ENCODE results near the gene MTM1. TPM values are rescaled to one million over a fixed set of nuclear protein-coding genes. Genes with fewer than 3 reads are reported as not detected.

MTM1 gene
- total RNA-seq, 1 experiment from 2014 or later, result 15.8 TPM

- no peaks in the 10 kb centered on the region for H4K20me1 ChIP-seq (ENCODE audit: insufficient read depth, low read depth, low read length)
- H2AFZ ChIP-seq (ENCODE audit: low read length), result no peak overlapping the region
- peaks cover 21% of the 10 kb centered on the region for H3K4me1 ChIP-seq (ENCODE audit: low read length)
- H3K4me2 ChIP-seq (ENCODE audit: low read depth, low read length, poor library complexity, severe bottlenecking), result no peak overlapping the region
- no peaks in the 10 kb centered on the region for H3K9me3 ChIP-seq (ENCODE audit: low read length)
- H3K27ac ChIP-seq (ENCODE audit: low read length), result no peak overlapping the region
- H3K27me3 ChIP-seq (ENCODE audit: low read length), result no peaks in the 10 kb centered on the region
- DNase-seq, result no peak
- H3K9me2 ChIP-seq (replicated peaks; ENCODE audit: insufficient read depth, low read length), result no peaks in the 10 kb centered on the region
- H3K79me2 ChIP-seq (ENCODE audit: low read length), result peaks cover 13% of the 10 kb centered on the region
- no peaks in the 10 kb centered on the region for H3K36me3 ChIP-seq (ENCODE audit: insufficient read depth, low read length)
- H3K4me3 ChIP-seq (ENCODE audit: low read length), result no peak overlapping the region
- no peak overlapping the region for H3K9ac ChIP-seq (ENCODE audit: low read length)
These were observed 121.7 kb downstream of the MTM1 start for GRCh38 chrX:150690126-150690525.

- Histone ChIP-seq H3K9ac (ENCODE audit: low read length) (peak overlapping the region; percentile 79), H2AFZ (ENCODE audit: low read length) (no peak overlapping the region), H3K79me2 (ENCODE audit: low read length) (peaks cover 35% of the 10 kb centered on the region), H3K4me3 (ENCODE audit: low read length) (peak overlapping the region; percentile 71), H3K36me3 (ENCODE audit: insufficient read depth, low read length) (no peaks in the 10 kb centered on the region), H3K9me3 (ENCODE audit: low read length) (no peaks in the 10 kb centered on the region), H3K27me3 (ENCODE audit: low read length) (no peaks in the 10 kb centered on the region), H3K9me2 (replicated peaks; ENCODE audit: insufficient read depth, low read length) (no peaks in the 10 kb centered on the region), H4K20me1 (ENCODE audit: insufficient read depth, low read depth, low read length) (peaks cover 6% of the 10 kb centered on the region; the same call in 1 of the 2 replicates), H3K4me1 (ENCODE audit: low read length) (peaks cover 42% of the 10 kb centered on the region), H3K4me2 (ENCODE audit: low read depth, low read length, poor library complexity, severe bottlenecking) (peak overlapping the region; percentile 49), H3K27ac (ENCODE audit: low read length) (peak overlapping the region; percentile 77)
- peak; percentile 53 for DNase-seq
These were observed 123.9 kb downstream of the MTM1 start for GRCh38 chrX:150692296-150692695.

GRCh38 chrX:150692831-150693724 lies 124.7 kb downstream of the MTM1 start, which contains the start of gene MTMR1:
Gene MTMR1 (plus strand): TSS chrX:150693396. CDS start chrX:150693531, 135 bp downstream.
- Histone ChIP-seq H3K79me2 (ENCODE audit: low read length) (peaks cover 42% of the 10 kb centered on the region), H3K27me3 (ENCODE audit: low read length) (no peaks in the 10 kb centered on the region), H2AFZ (ENCODE audit: low read length) (no peak within 1 kb of the TSS), H3K4me1 (ENCODE audit: low read length) (peaks cover 42% of the 10 kb centered on the region), H3K9me3 (ENCODE audit: low read length) (no peaks in the 10 kb centered on the region), H3K4me3 (ENCODE audit: low read length) (peak within 1 kb of the TSS; percentile 71), H3K9ac (ENCODE audit: low read length) (peak within 1 kb of the TSS; percentile 79), H4K20me1 (ENCODE audit: insufficient read depth, low read depth, low read length) (peaks cover 6% of the 10 kb centered on the region; the same call in 1 of the 2 replicates), H3K9me2 (replicated peaks; ENCODE audit: insufficient read depth, low read length) (no peaks in the 10 kb centered on the region), H3K4me2 (ENCODE audit: low read depth, low read length, poor library complexity, severe bottlenecking) (peak within 1 kb of the TSS; percentile 76), H3K36me3 (ENCODE audit: insufficient read depth, low read length) (no peaks in the 10 kb centered on the region), H3K27ac (ENCODE audit: low read length) (peak within 1 kb of the TSS; percentile 94)
- peak; percentile 74 for DNase-seq

GRCh38 chrX:150693725-150694574 lies 125.5 kb downstream of the MTM1 start:
- peak; percentile 92 for DNase-seq
- peak overlapping the region; percentile 69 for H3K4me3 ChIP-seq (ENCODE audit: low read length)
- H4K20me1 ChIP-seq (ENCODE audit: insufficient read depth, low read depth, low read length), result peaks cover 6% of the 10 kb centered on the region; the same call in 1 of the 2 replicates
- no peak overlapping the region for H2AFZ ChIP-seq (ENCODE audit: low read length)
- H3K36me3 ChIP-seq (ENCODE audit: insufficient read depth, low read length), result no peaks in the 10 kb centered on the region
- peak overlapping the region; percentile 79 for H3K9ac ChIP-seq (ENCODE audit: low read length)
- peak overlapping the region; percentile 76 for H3K4me2 ChIP-seq (ENCODE audit: low read depth, low read length, poor library complexity, severe bottlenecking)
- peaks cover 47% of the 10 kb centered on the region for H3K79me2 ChIP-seq (ENCODE audit: low read length)
- no peaks in the 10 kb centered on the region for H3K9me3 ChIP-seq (ENCODE audit: low read length)
- H3K4me1 ChIP-seq (ENCODE audit: low read length), result peaks cover 44% of the 10 kb centered on the region
- no peaks in the 10 kb centered on the region for H3K27me3 ChIP-seq (ENCODE audit: low read length)
- peak overlapping the region; percentile 94 for H3K27ac ChIP-seq (ENCODE audit: low read length)
- H3K9me2 ChIP-seq (replicated peaks; ENCODE audit: insufficient read depth, low read length), result no peaks in the 10 kb centered on the region

GRCh38 chrX:150694738-150695410 lies 126.5 kb downstream of the MTM1 start:
- H3K4me1 ChIP-seq (ENCODE audit: low read length), result peaks cover 51% of the 10 kb centered on the region
- H2AFZ ChIP-seq (ENCODE audit: low read length), result no peak overlapping the region
- peak overlapping the region; percentile 94 for H3K27ac ChIP-seq (ENCODE audit: low read length)
- no peaks in the 10 kb centered on the region for H3K9me2 ChIP-seq (replicated peaks; ENCODE audit: insufficient read depth, low read length)
- H3K4me3 ChIP-seq (ENCODE audit: low read length), result peak overlapping the region; percentile 69
- peak overlapping the region; percentile 76 for H3K4me2 ChIP-seq (ENCODE audit: low read depth, low read length, poor library complexity, severe bottlenecking)
- no peaks in the 10 kb centered on the region for H3K36me3 ChIP-seq (ENCODE audit: insufficient read depth, low read length)
- H3K9ac ChIP-seq (ENCODE audit: low read length), result peak overlapping the region; percentile 76
- no peaks in the 10 kb centered on the region for H3K9me3 ChIP-seq (ENCODE audit: low read length)
- peaks cover 6% of the 10 kb centered on the region; the same call in 1 of the 2 replicates for H4K20me1 ChIP-seq (ENCODE audit: insufficient read depth, low read depth, low read length)
- H3K79me2 ChIP-seq (ENCODE audit: low read length), result peaks cover 50% of the 10 kb centered on the region
- no peaks in the 10 kb centered on the region for H3K27me3 ChIP-seq (ENCODE audit: low read length)
- DNase-seq, result peak; percentile 69

GRCh38 chrX:150696331-150696730 lies 127.9 kb downstream of the MTM1 start:
- Histone ChIP-seq H4K20me1 (ENCODE audit: insufficient read depth, low read depth, low read length) (peaks cover 6% of the 10 kb centered on the region; the same call in 1 of the 2 replicates), H3K27me3 (ENCODE audit: low read length) (no peaks in the 10 kb centered on the region), H3K79me2 (ENCODE audit: low read length) (peaks cover 65% of the 10 kb centered on the region), H3K9me2 (replicated peaks; ENCODE audit: insufficient read depth, low read length) (no peaks in the 10 kb centered on the region), H3K36me3 (ENCODE audit: insufficient read depth, low read length) (peaks cover 7% of the 10 kb centered on the region; the same call in 1 of the 2 replicates), H3K4me2 (ENCODE audit: low read depth, low read length, poor library complexity, severe bottlenecking) (peak overlapping the region; percentile 76), H3K27ac (ENCODE audit: low read length) (peak overlapping the region; percentile 94), H3K9me3 (ENCODE audit: low read length) (no peaks in the 10 kb centered on the region), H2AFZ (ENCODE audit: low read length) (no peak overlapping the region), H3K4me3 (ENCODE audit: low read length) (no peak overlapping the region; the same call in 1 of the 2 replicates), H3K9ac (ENCODE audit: low read length) (peak overlapping the region; percentile 76), H3K4me1 (ENCODE audit: low read length) (peaks cover 55% of the 10 kb centered on the region)
- DNase-seq, result no peak

- Histone ChIP-seq H4K20me1 (ENCODE audit: insufficient read depth, low read depth, low read length) (peaks cover 6% of the 10 kb centered on the region; the same call in 1 of the 2 replicates), H3K79me2 (ENCODE audit: low read length) (peaks cover 70% of the 10 kb centered on the region), H3K9ac (ENCODE audit: low read length) (no peak overlapping the region), H3K9me3 (ENCODE audit: low read length) (no peaks in the 10 kb centered on the region), H3K4me3 (ENCODE audit: low read length) (no peak overlapping the region), H3K36me3 (ENCODE audit: insufficient read depth, low read length) (peaks cover 9% of the 10 kb centered on the region; the same call in 1 of the 2 replicates), H3K27me3 (ENCODE audit: low read length) (no peaks in the 10 kb centered on the region), H2AFZ (ENCODE audit: low read length) (no peak overlapping the region), H3K9me2 (replicated peaks; ENCODE audit: insufficient read depth, low read length) (no peaks in the 10 kb centered on the region), H3K27ac (ENCODE audit: low read length) (peak overlapping the region; percentile 94), H3K4me2 (ENCODE audit: low read depth, low read length, poor library complexity, severe bottlenecking) (peak overlapping the region; percentile 76), H3K4me1 (ENCODE audit: low read length) (peaks cover 52% of the 10 kb centered on the region)
- no peak for DNase-seq
These were observed 128.4 kb downstream of the MTM1 start for GRCh38 chrX:150696866-150697265.

Data from Karpas-422 (cell line).